Choroid plexus epithelial cell (primary cell): ENCODE results near the gene GPR15LG.

Experiments used
- DNase-seq: peaks from one replicate; pipeline ENCODE4 v3.0.0-alpha.2; 2010; ENCODE audit warnings: low read depth
- H3K4me3 ChIP-seq: 2 replicates; pipeline ENCODE4 v1.5.1; 2011; ENCODE audit warnings: low read depth, mild to moderate bottlenecking, control low read depth, low read length, moderate library complexity
- CTCF ChIP-seq: conservative IDR thresholded peaks from 2 replicates; pipeline ENCODE4 v1.5.1; 2011; ENCODE audit warnings: low read depth, mild to moderate bottlenecking, control low read depth, inconsistent platforms, low read length, moderate library complexity

GPR15LG gene

GRCh38 chr10:84185526-84186175 is 12.1 kb downstream of the GPR15LG start:
- H3K4me3 ChIP-seq = no peak overlapping the region
- no peak for TF ChIP-seq CTCF

GRCh38 chr10:84188815-84189214 is 15.2 kb downstream of the GPR15LG start:
- no peak for TF ChIP-seq CTCF
- H3K4me3 ChIP-seq = no peak overlapping the region
- no peak for DNase-seq

More at GRCh38 chr10:84185526-84186175, 12.1 kb downstream of the GPR15LG start:
- no peak for DNase-seq

GRCh38 chr10:84190621-84191020 is 17.0 kb downstream of the GPR15LG start:
- H3K4me3 ChIP-seq = no peak overlapping the region
- no peak for DNase-seq
- TF ChIP-seq CTCF = no peak

GRCh38 chr10:84191106-84191505 is 17.5 kb downstream of the GPR15LG start:
- no peak overlapping the region for H3K4me3 ChIP-seq
- no peak for TF ChIP-seq CTCF
- no peak for DNase-seq

GRCh38 chr10:84193327-84193726 is 19.7 kb downstream of the GPR15LG start:
- no peak for TF ChIP-seq CTCF
- DNase-seq = no peak
- no peak overlapping the region for H3K4me3 ChIP-seq

GRCh38 chr10:84193846-84194423 is 20.3 kb downstream of the GPR15LG start:
- DNase-seq = peak; percentile 11
- no peak for TF ChIP-seq CTCF
- H3K4me3 ChIP-seq = no peak overlapping the region
